HEK293T (cell line): ENCODE results near the gene SIK2.

Experiments used
- ARNT ChIP-seq: fragments of 450-650 bp; IDR thresholded peaks from 2 replicates; pipeline ENCODE4 v1.6.1; 2017; ENCODE audit warnings: mild to moderate bottlenecking
- BHLHE40 ChIP-seq: fragments of 450-650 bp; IDR thresholded peaks from 2 replicates; pipeline ENCODE4 v1.6.1; 2016; ENCODE audit warnings: mild to moderate bottlenecking, moderate library complexity, borderline replicate concordance
- ELF4 ChIP-seq: fragments of 450-650 bp; IDR thresholded peaks from 2 replicates; pipeline ENCODE4 v1.6.1; 2017; ENCODE audit warnings: antibody characterized with exemption
- FOXA1 ChIP-seq: fragments of 450-650 bp; IDR thresholded peaks from 2 replicates; pipeline ENCODE4 v1.6.1; 2016; ENCODE audit warnings: mild to moderate bottlenecking
- FOXM1 ChIP-seq: fragments of 450-650 bp; IDR thresholded peaks from 2 replicates; pipeline ENCODE4 v1.6.1; 2017; ENCODE audit warnings: mild to moderate bottlenecking, borderline replicate concordance
- HDGF ChIP-seq: fragments of 450-650 bp; IDR thresholded peaks from 2 replicates; pipeline ENCODE4 v1.6.1; 2017; ENCODE audit warnings: antibody characterized with exemption, borderline replicate concordance
- L3MBTL2 ChIP-seq: fragments of 450-650 bp; conservative IDR thresholded peaks from 2 replicates; pipeline ENCODE4 v1.6.1; 2016; ENCODE audit warnings: mild to moderate bottlenecking
- NFRKB ChIP-seq: fragments of 450-650 bp; IDR thresholded peaks from 2 replicates; pipeline ENCODE4 v1.6.1; 2016; ENCODE audit warnings: mild to moderate bottlenecking, moderate library complexity
- SP1 ChIP-seq: fragments of 450-650 bp; IDR thresholded peaks from 2 replicates; pipeline ENCODE4 v1.6.1; 2017
- TARDBP ChIP-seq: fragments of 450-650 bp; IDR thresholded peaks from 2 replicates; pipeline ENCODE4 v1.6.1; 2016
- ZNF384 ChIP-seq: fragments of 450-650 bp; IDR thresholded peaks from 2 replicates; pipeline ENCODE4 v1.6.1; 2016
- TF ChIP-seq, protein P1 (sequence below): fragments of 450-650 bp; IDR thresholded peaks from 2 replicates; pipeline ENCODE4 v1.6.1; 2016

DNA sequence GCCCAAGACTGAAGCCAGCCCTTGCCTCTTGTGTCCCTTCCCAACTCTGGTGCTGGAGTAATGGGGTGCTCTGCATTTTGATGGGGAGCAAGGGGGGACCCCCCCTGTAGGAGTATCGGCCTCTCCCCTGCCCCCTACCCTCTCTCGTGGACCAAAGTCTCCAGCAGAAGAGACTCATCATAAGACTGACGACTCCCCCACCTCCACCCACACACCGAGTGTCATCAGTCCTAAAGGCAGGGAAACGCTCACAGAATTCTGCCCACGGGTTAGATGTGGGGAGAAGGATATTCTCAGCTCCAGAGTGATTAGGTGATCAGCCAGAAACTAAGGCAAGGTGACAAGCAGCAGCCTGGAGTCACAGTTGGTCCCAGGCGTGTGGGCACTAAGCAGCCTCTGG lies 125.2 kb downstream of the SIK2 start:
- TF ChIP-seq ELF4, result no peak
- no peak for TF ChIP-seq L3MBTL2
- TF ChIP-seq FOXM1, result no peak
- no peak for TF ChIP-seq NFRKB
- TF ChIP-seq BHLHE40, result no peak
- no peak for TF ChIP-seq HDGF
- TF ChIP-seq SP1, result no peak
- no peak for TF ChIP-seq ARNT
- no peak for TF ChIP-seq ZNF384
- TF ChIP-seq, protein P1, sequence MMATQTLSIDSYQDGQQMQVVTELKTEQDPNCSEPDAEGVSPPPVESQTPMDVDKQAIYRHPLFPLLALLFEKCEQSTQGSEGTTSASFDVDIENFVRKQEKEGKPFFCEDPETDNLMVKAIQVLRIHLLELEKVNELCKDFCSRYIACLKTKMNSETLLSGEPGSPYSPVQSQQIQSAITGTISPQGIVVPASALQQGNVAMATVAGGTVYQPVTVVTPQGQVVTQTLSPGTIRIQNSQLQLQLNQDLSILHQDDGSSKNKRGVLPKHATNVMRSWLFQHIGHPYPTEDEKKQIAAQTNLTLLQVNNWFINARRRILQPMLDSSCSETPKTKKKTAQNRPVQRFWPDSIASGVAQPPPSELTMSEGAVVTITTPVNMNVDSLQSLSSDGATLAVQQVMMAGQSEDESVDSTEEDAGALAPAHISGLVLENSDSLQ, result no peak
- no peak for TF ChIP-seq FOXA1
- TF ChIP-seq TARDBP, result no peak
